Measurements from ENCODE around the gene KIRREL3.
A peak's percentile ranks its signal among the peaks of the same experiment; 100 is the strongest.

The KIRREL3 gene

DNA sequence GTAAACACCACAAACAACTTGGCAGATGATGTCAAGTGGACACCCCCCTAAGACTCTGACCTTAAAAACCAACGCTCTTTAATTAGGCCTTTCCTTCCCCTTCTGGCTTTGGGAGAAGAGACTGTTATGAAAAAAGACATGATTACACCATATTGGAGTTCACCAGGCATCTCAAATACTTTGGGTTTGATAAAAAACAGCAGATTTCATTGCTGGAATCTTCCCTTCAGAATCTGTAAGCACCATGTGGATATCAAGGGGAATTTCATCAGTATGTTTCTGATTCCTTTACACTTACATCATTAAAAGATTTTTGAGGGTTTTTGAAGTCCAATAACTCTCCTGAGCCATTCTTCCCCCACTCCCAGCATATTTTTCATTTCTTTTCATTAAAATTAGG lies 85.6 kb downstream of the KIRREL3 start:
- DNase-seq (ENCODE audit: low spot score), result peak; percentile 71

DNA sequence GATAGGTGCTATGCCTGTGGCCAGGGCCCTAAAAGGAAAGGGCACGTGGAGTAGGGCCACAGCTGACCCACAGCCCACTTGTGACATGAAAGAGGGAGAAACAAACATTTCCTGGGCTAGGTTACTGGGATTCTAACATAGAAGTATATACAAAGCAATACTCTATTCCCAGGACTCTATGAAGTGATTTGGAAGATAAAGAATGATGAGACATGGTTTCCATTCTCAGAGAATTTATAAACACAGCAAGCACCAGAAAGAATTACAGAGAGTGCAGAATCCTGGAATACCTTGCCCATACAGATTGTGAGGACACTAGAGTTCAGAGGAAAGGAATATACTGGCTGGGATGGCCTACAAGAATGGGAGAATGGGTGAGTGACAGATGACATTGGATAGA lies 86.4 kb downstream of the KIRREL3 start:
- DNase-seq (ENCODE audit: low spot score), result no peak

DNA sequence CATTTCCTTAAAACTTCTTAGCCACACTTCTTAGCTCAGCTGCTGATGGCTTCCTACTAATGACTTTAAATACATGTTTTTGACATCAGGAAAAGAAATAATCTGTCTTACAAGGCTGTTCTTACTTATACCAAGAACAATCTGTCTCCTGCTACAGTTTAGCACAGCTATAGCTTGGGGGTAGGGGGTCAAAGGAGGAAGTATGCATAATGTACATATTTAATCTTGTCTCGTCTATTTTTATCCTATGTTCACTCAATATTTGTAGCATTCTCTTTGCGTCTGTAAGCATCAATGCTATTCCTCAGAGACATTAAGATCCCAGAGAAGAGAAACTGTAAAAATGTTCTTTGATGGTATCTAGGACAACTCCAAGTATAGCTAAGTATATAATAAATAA lies 96.0 kb downstream of the KIRREL3 start:
- DNase-seq (ENCODE audit: low spot score), result no peak

DNA sequence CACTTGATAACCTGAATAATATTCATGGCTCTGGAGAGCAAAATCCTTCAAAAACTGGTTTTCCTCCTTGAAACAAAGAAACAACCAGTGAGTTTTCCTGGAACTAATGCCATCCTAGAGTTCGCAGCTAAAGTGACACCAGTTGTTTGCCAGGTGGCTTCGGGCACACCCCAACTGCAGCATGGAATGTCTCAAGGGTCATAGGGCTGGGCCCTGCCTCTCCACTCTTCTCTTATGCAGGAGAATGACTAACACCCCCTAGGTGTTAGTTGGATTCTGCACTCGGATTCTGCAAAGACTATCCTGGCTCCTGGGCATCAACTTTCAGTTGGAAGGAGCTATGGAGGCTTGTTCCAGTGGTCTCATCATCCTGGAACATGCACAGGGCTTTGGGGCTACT lies 98.8 kb downstream of the KIRREL3 start:
- DNase-seq (ENCODE audit: low spot score), result no peak

DNA sequence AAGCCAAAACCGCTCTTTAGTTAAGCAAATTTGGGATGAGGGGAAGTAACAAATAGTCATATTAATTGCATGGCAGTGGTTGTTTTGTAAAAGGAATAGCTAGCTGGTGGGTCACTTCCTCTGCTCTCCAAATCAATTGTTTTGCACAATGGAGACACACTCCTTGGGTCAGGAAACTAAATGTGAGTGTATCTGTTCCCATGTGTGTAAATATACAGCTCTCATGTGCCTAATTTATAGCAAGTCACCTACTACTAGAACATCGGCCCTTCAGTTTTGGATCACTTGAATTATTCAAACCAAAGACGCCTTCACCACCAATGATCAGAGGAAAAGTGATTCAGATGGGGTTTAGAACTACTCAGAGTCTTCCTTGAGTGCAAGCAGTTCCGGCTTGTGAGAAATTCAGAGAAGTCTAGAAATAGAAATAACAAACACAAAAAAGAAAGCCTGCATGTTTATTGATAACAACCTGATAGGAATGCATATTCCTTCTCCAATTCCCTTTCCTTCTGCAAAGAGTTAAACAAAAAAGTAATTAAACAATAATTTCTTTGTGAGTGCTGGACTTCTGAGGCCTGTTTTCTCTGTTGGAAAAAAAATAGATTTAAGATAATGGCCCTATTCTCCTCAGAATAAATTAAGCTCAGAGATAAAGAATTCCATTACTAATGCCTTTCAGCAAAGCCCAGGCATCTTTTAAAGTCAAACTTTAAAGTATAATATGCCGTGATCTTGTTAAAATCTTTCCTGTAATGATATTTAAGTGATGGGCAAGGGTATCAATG lies 100.4 kb downstream of the KIRREL3 start:
- no peak for DNase-seq (ENCODE audit: low spot score)

DNA sequence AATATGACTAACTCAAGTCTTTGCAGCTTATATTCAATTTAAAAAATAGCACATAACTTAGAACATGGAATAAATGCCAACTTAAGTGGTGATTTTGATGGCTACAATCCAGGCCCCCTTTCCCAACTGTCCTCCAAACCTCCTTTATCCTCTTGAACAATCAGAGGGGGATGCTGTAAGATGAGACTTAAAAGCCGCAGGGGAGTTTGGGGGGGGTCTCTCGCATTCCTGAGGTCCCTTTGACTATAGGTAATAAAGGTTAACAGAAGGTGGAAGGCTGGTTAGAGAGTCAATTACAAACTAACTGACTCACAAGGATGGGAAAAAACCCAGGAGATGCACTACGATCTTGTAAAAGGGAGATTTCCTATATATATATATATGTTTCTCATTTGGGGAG lies 101.8 kb downstream of the KIRREL3 start:
- DNase-seq (ENCODE audit: low spot score), result no peak

DNA sequence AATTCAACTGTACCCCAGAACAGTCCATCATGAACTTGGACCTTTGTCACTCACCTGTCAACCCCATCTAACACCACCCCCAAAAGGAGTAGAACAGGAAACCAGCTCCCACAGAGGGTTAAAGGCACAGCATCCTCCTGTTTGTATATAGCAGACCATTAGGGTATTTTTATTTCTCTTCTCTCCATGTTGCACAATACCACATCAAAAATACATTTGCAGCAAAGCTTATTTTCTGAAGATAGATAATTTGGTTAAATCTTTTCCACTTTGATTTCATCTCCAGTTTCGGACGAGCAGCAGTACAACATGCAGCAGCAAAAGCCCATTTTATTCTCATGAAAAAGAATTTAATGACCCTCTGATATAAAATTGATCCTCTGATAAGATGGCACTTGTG lies 103.1 kb downstream of the KIRREL3 start:
- DNase-seq (ENCODE audit: low spot score), result no peak

DNA sequence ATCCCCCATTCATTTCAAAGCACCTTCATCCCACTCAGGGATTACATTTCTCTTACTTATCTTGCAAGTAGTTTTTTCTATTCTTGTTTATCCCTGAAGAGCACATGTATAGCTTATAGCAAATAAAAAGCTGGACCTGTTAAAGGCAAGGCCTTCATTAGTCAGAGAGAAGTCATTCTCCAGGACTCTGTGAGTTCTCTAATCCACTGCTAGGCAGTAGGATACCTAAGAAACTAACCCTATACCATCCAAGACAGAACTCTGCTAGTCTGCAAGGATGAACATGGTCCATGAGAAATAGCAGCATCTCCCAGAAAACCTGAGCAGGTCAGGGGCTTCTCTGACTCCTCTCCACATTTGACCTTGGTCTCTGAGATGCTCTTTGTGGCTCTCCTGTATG lies 104.5 kb downstream of the KIRREL3 start:
- DNase-seq (ENCODE audit: low spot score), result no peak

DNA sequence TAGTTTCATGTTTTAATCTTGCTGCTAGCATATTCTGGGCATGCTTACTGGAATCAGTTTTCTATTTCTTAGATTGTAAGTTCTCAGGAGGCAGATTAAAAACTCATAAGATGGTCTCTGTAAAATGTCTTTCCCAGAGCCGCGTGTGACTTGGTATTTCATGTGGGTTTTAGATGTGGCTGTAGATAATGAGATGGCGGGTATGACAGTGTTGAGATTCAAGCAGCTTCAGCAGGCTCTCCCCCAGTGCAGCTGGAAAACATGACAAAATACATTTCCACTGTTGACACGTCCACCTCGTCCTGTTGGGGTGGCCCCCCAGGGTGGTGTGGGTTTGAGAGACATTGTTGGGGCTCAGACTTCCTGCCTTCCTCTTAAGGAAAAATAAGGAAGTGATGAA lies 106.8 kb downstream of the KIRREL3 start:
- no peak for DNase-seq (ENCODE audit: low spot score)

DNA sequence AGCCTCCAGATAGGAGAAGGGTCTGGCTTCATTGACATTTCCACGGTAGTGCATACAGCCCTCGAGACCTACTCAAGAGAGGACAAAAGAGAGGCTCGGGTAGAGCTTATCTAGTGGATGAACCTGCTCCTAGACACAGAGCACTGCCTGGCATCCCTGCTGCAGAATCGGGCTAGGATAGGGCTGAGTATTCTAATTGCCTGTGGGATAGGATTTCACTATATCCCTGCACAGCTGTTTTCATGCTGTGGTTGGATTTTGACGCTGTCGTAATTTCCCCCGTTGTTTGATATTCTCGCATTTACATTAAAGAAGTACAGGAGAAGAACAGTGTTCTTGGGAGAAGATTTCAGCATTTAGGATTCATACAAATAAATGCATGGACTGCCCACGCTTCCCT lies 107.8 kb downstream of the KIRREL3 start:
- DNase-seq (ENCODE audit: low spot score), result no peak

DNA sequence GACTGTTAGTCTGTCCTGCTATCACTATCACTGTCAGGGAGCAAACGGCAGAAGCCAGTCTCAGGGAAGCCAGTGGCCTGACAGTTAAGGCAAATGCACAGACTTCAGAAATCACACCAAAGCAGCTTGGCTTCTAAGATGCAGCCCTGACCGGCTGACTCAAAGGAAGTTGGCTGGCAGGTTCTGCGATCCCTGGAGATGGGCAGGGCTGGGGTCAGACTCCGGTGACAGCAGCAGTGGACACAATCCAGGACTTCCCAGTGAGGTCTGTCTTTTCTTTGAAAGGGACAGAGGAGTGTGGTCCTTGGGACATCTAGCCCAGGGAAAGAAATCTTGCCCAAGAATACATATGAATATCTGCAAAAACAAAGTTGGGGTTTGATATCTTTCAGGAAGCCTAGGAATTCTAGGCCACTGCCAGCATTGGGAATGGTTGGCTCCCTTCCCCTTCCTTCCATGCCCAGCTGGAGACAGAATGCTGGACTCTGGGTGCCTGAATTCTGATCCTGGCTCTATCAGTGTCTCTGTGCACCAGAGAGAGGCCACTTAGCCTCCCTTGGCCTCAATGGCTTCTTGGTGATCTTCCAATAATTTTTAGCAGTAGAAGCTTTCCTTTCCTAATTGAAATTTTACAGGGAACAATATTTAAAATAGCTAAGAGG lies 108.9 kb downstream of the KIRREL3 start:
- peak; percentile 76 for DNase-seq (ENCODE audit: low spot score)

DNA sequence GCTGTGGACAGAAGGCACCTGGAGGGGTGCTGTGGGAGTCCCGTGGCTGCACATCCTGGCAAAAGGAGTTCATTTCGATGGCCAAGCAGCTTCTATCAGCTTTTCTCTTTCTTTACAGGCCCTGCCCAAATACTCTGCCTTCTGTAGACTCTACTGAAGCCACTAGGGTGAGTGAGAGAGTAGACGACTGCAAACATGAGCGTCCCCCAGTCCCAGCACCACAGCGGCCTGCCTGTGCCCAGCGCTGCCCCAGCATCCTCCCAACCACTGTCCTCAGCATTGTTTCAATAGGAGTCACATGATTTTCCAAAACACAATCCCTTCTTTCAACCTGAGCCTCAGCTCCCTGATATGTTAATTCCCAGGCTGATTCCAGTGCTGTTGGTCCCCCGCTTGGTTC lies 110.0 kb downstream of the KIRREL3 start:
- no peak for DNase-seq (ENCODE audit: low spot score)

DNA sequence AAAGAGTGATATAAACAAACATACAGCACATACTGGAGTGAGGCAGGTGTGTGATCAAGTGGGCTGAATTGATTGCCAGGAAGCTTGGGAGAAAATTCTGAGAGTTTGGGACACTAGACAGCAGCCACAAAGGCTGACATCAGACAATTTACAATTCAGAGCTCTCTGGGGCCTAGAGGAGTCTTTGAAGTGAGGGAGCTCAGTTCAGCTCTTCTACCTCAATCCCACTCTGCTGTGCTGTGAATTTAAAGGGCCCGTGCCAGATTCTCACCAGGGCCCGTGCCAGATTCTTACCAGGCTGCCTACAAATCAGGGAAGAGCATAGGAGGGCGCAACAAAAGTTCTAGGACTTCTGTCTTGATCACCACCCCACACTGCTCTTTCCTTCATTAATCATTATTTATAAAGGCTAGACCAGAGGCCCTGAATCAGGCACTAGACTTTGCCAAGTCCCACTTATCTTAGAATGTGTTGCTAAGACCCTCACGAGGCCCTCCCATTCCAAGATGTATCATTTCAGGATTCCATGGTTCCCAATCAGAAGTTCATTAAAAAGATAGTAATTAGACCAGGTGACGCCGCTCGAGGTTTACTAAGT lies 112.4 kb downstream of the KIRREL3 start:
- no peak for DNase-seq (ENCODE audit: low spot score)

DNA sequence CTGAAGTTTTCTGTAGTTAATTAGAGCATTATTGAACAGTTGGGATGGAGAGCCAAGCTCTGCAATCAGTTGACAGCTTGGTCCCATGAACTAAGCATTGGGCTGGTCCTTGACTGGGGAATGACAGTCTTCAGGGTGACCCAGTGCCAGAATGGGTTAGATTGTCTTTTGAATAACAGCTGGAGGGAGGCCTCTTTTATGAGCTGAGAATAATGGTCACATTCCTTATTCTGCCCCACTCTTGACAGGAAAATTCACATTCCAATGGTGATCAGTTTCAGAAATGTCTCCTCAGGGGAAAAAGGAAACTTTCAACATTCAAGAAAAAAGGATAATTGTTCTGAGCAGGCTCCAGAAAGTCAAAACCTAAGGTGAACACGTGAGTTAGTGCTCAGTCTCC lies 113.9 kb downstream of the KIRREL3 start:
- DNase-seq (ENCODE audit: low spot score), result peak; percentile 27

DNA sequence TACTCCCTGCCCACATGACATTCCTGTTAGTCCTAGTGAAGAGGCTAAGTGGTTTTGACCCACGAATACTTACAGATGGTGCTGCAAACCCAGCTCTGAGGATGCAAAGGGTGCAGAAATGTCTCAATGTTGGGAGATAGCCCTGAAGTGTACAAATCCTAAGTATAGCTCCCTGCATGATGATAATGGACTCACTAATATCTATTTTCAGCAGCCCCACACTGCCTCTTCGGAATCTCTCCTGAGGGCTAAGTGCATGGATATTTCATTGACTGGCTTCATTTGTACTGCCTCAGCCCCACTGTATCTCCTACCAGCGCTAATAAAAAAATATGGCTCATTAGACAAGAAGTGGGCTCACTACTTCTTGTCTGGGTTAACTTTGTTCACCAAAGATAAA lies 114.5 kb downstream of the KIRREL3 start:
- no peak for DNase-seq (ENCODE audit: low spot score)

DNA sequence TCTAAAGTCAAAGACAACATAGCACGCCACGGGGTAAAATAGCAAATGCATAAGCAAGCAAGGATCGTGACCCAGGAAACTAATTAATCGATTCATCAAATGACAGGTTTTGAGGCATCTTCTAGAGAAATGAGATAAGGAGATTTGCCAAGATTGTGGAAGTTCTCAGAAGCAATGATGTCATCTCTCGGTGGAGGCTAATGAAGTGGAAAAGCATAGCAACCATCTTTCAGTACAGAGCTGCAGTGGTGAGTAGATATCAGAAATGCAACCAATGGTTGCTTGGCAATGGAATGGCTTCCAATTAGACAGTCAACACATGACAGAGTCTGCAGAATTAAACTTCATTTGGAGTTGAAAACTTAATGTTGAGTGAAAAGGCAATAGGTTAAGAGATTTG lies 116.0 kb downstream of the KIRREL3 start:
- no peak for DNase-seq (ENCODE audit: low spot score)

DNA sequence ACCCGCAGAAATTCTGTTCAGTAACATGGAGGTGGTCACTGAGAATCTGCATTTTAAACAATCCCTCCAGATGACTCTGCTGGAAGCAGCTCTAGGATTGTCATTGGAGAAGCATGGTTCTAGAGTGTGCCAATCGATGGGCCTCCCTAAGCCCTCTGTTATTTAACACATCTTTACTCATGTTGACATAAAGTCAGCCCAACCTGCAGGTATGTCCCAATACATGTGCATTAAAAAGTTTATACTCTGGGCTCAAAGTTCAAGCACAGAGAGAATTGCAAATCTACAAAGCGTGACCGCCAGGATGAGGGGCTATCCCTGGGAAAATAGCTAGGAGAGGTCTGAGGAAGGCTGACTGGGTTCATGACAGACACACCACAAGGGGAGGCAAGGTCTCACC lies 116.4 kb downstream of the KIRREL3 start:
- DNase-seq (ENCODE audit: low spot score), result no peak

DNA sequence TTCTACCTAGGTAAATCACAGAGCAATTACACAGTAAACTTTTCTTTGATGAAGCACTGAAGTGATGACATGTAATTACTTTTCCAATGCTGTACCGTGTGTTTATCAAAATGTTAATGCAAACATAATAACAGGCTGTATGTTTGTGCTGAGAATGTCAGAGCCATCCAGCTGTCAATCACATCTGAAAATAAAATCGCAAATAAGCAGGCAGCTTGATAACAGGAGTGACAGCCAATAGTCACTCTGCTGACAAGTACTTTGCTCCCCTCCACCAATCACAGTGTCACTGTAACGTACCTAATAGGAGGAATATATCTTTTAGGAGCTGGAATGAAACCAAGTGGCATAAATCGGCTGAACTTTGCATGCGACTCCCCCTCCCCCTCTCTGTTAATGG lies 119.7 kb downstream of the KIRREL3 start:
- DNase-seq (ENCODE audit: low spot score), result no peak

DNA sequence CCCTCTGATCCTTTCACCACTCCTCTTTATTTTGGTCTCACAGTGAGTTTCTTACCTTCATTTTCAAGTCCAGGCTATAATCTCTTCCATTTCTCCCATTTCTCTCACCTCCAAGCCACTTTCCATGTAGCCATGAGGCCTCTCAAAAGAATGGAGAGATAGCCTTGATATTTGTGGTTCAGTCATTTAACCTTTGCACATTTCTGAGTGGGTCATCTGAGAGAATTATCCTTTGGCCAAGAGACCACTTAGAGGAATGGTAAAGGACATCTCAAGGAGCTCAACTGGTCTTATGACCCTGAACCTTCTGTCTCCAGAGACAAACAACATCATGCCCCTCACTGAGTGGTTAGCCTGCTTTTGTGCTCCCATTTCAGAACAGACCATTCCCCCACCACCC lies 121.1 kb downstream of the KIRREL3 start:
- no peak for DNase-seq (ENCODE audit: low spot score)

DNA sequence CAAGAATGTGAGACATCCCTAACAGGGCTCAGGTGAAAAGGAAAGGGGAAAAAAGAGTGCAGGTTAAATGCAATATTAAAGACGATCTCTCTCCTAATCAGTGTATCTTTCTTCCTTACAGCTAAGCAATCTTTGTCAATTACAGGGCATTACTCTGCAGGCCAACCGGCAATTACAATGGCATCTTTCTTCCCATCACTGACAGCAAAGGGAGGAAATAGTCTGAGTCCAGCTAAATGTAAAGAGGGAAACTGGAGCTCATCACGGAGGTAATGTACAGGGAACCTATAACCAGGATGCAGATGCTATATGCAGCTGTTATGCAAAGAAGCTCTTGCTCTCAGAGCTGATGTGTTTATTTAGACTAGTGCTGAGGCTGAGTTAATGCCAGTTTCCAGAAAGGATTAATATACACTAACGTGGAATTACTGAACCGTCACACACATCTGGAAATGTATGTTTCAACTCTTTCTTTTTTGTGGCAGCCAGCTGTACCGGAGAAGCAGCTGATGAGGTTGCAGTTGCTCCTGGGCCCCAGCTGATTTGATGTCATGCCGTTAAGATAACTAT lies 121.6 kb downstream of the KIRREL3 start:
- no peak for DNase-seq (ENCODE audit: low spot score)

DNA sequence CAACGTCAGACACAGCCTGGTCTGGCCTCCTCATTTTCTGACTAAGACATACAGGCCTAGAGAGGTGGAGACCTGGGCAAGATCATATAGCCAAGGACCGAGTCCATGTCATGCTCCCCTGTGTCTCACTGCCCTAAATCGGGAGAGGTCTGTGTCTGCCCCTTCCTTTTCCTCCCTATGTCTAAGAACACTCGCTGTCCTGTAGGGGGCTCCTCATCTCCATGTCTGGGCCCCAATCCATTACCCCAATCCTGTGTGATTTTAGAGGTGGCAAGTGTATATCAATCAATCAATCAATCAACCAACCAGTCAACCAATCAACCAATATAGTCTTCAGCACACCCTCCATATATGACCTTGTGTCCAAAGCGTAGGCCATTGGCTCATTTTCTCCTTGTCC lies 125.7 kb downstream of the KIRREL3 start:
- DNase-seq (ENCODE audit: low spot score), result no peak

DNA sequence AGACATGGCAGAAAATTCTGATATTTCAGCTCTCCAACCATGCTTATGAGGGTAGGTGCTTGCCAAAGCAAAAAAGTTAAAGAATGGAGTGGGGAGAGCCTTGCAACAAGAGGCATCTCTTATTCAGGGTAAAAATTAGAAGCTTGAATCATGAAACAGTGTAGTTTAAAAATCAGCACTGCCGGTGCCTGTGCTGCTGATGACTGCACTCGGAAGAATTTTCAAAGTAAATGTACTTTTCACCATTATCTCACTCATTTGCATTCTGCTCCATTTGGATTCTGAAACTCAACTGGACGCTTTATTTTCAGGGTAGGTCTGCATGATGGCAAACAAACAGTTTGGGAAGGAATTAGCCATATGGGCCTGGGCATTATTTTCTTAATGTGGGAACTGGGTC lies 126.3 kb downstream of the KIRREL3 start:
- DNase-seq (ENCODE audit: low spot score), result no peak

DNA sequence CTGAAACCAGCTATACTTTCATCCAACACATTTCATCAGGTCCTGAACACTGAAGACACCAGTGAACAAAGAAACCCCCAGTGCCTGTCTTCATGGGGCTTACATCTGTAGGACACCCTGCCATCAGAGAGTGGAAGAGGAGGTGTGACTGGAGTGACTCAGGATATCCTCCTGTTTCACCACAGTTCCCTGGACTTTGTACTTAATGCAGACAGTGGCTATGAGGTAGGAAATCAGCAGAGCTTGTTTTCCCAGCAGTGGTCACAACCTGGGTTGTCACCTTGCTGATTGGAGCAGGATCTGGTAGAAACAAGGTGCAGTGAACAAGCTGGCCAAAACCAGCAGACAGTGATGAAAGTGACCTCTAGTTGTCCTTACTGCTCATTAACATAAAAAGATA lies 128.8 kb downstream of the KIRREL3 start:
- DNase-seq (ENCODE audit: low spot score), result no peak

All from GM03348 (cell line).